ENCODE results near the gene ZBTB7C. TPM values are rescaled to one million over a fixed set of nuclear protein-coding genes. Genes with fewer than 3 reads are reported as not detected.

ZBTB7C gene
- total and polyA plus RNA-seq, 4 donors, result 0.19 to 1.1 (median 0.45) TPM

DNA sequence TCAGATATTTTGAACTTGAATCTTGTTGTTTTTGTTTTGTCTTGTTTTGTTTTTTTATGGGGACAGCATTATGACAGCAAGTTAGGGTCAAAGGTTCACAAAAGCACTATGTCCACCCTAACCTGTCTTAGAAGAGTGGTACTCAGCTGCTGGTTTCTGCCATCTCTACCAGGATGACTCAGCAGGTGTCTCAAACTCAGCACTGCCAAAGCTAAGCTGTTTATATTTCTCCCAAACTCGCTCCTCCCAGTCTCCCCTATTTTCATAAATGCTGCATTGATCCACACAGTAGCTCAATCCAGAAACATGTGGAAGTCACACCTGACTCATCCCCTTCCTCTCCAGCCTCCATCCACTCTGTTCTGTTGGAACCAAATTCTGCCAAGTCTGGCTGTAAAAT, 134.9 kb downstream of the ZBTB7C start:
- Histone ChIP-seq H3K9ac (ENCODE audit: low read depth in 1 of 2, low read length in 2 of 2) (no peak overlapping the region), H3K36me3 (ENCODE audit: control insufficient read depth in 4 of 4, insufficient read depth in 3 of 4, low read depth in 1 of 4, low read length in 3 of 4) (no peaks in the 10 kb centered on the region), H3K27me3 (ENCODE audit: control insufficient read depth in 4 of 4, insufficient read depth in 4 of 4, low read length in 3 of 4) (no peaks in the 10 kb centered on the region), H3K4me3 (ENCODE audit: low read depth in 1 of 3, low read length in 3 of 3) (no peak overlapping the region), H3K9me3 (ENCODE audit: control insufficient read depth in 4 of 4, low read length in 3 of 4) (no peaks in the 10 kb centered on the region), H3K27ac (ENCODE audit: low read depth in 1 of 2, low read length in 2 of 2) (no peak overlapping the region), H3K4me1 (ENCODE audit: control insufficient read depth in 4 of 4, insufficient read depth in 4 of 4, low read length in 3 of 4) (peaks cover 0 to 4% (median under 1%) of the 10 kb centered on the region in 4 donors)
- 74% methylated on average over 1 of the region's 1 CpG for WGBS
- TF ChIP-seq RAD21 (IDR thresholded peaks at IDR 0.05) (no peak), HNF4A (conservative IDR thresholded peaks at IDR 0.05) (no peak), EGR1 (IDR thresholded peaks at IDR 0.05; ENCODE audit: low read depth in 2 of 2) (no peak), JUND (IDR thresholded peaks at IDR 0.05) (no peak), NR2F2 (IDR thresholded peaks at IDR 0.05) (no peak), TAF1 (conservative IDR thresholded peaks at IDR 0.05) (no peak), YY1 (IDR thresholded peaks at IDR 0.05) (no peak), SP1 (IDR thresholded peaks at IDR 0.05) (no peak), FOXA2 (IDR thresholded peaks at IDR 0.05) (no peak), GABPA (IDR thresholded peaks at IDR 0.05 in 1 of 2, conservative IDR thresholded peaks at IDR 0.05 in 1 of 2) (no peak), HNF4G (IDR thresholded peaks at IDR 0.05) (no peak), FOXA1 (IDR thresholded peaks at IDR 0.05) (no peak), RXRA (IDR thresholded peaks at IDR 0.05) (no peak)
- TF ChIP-seq, protein P1, sequence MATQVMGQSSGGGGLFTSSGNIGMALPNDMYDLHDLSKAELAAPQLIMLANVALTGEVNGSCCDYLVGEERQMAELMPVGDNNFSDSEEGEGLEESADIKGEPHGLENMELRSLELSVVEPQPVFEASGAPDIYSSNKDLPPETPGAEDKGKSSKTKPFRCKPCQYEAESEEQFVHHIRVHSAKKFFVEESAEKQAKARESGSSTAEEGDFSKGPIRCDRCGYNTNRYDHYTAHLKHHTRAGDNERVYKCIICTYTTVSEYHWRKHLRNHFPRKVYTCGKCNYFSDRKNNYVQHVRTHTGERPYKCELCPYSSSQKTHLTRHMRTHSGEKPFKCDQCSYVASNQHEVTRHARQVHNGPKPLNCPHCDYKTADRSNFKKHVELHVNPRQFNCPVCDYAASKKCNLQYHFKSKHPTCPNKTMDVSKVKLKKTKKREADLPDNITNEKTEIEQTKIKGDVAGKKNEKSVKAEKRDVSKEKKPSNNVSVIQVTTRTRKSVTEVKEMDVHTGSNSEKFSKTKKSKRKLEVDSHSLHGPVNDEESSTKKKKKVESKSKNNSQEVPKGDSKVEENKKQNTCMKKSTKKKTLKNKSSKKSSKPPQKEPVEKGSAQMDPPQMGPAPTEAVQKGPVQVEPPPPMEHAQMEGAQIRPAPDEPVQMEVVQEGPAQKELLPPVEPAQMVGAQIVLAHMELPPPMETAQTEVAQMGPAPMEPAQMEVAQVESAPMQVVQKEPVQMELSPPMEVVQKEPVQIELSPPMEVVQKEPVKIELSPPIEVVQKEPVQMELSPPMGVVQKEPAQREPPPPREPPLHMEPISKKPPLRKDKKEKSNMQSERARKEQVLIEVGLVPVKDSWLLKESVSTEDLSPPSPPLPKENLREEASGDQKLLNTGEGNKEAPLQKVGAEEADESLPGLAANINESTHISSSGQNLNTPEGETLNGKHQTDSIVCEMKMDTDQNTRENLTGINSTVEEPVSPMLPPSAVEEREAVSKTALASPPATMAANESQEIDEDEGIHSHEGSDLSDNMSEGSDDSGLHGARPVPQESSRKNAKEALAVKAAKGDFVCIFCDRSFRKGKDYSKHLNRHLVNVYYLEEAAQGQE (IDR thresholded peaks at IDR 0.05), result no peak
- TF ChIP-seq, protein P2, sequence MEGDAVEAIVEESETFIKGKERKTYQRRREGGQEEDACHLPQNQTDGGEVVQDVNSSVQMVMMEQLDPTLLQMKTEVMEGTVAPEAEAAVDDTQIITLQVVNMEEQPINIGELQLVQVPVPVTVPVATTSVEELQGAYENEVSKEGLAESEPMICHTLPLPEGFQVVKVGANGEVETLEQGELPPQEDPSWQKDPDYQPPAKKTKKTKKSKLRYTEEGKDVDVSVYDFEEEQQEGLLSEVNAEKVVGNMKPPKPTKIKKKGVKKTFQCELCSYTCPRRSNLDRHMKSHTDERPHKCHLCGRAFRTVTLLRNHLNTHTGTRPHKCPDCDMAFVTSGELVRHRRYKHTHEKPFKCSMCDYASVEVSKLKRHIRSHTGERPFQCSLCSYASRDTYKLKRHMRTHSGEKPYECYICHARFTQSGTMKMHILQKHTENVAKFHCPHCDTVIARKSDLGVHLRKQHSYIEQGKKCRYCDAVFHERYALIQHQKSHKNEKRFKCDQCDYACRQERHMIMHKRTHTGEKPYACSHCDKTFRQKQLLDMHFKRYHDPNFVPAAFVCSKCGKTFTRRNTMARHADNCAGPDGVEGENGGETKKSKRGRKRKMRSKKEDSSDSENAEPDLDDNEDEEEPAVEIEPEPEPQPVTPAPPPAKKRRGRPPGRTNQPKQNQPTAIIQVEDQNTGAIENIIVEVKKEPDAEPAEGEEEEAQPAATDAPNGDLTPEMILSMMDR (IDR thresholded peaks at IDR 0.05; ENCODE audit: low read depth, low read length, missing input control), result no peak
- TF ChIP-seq, protein P3, sequence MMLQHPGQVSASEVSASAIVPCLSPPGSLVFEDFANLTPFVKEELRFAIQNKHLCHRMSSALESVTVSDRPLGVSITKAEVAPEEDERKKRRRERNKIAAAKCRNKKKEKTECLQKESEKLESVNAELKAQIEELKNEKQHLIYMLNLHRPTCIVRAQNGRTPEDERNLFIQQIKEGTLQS (IDR thresholded peaks at IDR 0.05), result no peak
- TF ChIP-seq, protein P4, sequence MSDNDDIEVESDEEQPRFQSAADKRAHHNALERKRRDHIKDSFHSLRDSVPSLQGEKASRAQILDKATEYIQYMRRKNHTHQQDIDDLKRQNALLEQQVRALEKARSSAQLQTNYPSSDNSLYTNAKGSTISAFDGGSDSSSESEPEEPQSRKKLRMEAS (IDR thresholded peaks at IDR 0.05), result no peak
- TF ChIP-seq, protein P5, sequence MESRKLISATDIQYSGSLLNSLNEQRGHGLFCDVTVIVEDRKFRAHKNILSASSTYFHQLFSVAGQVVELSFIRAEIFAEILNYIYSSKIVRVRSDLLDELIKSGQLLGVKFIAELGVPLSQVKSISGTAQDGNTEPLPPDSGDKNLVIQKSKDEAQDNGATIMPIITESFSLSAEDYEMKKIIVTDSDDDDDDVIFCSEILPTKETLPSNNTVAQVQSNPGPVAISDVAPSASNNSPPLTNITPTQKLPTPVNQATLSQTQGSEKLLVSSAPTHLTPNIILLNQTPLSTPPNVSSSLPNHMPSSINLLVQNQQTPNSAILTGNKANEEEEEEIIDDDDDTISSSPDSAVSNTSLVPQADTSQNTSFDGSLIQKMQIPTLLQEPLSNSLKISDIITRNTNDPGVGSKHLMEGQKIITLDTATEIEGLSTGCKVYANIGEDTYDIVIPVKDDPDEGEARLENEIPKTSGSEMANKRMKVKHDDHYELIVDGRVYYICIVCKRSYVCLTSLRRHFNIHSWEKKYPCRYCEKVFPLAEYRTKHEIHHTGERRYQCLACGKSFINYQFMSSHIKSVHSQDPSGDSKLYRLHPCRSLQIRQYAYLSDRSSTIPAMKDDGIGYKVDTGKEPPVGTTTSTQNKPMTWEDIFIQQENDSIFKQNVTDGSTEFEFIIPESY (IDR thresholded peaks at IDR 0.05), result no peak
- no peak for DNase-seq (ENCODE audit: low spot score)

Data from liver (tissue), 9 donors.